ENCODE results near the gene MVD.

- TF ChIP-seq EZH2 (IDR thresholded peaks at IDR 0.05; ENCODE audit: borderline replicate concordance, low read length) (no peak), CTCF (IDR thresholded peaks at IDR 0.05; ENCODE audit: low read length) (no peak)
Observed at GRCh38 chr16:88634994-88635670, 27.8 kb downstream of the MVD start.

Measured in OCI-LY1 (cell line).